Measurements from ENCODE around the gene PEX16.

- no peak for TF ChIP-seq CTCF (IDR thresholded peaks at IDR 0.05)
- TF ChIP-seq POLR2A (IDR thresholded peaks at IDR 0.05): no peak
- no peak for TF ChIP-seq POLR2AphosphoS5 (IDR thresholded peaks at IDR 0.05; ENCODE audit: insufficient read depth in 1 of 2, low read depth in 1 of 2)
These were observed 7.8 kb downstream of the PEX16 start for GRCh38 chr11:45909594-45910475.

Data from vagina (tissue), 2 donors.